HG03457 (cell line): Measurements from ENCODE around the gene SURF6.
"Not testable (repeated sequence)": the region's sequence is repeated elsewhere in the genome, so short reads cannot be mapped to it uniquely, and the experiment has no call there.

Experiments
- ATAC-seq: cut with Tn5 transposase; IDR thresholded peaks from one replicate; pipeline ENCODE4 v1.9.1; 2021; ENCODE audit warnings: moderate number of reproducible peaks; ENCODE audit not compliant: unreplicated experiment

SURF6 gene

GRCh38 chr9:133301253-133302230 lies 34.4 kb downstream of the SURF6 start:
- no peak for ATAC-seq

- not testable (repeated sequence) for ATAC-seq
These were observed 36.0 kb downstream of the SURF6 start for GRCh38 chr9:133299996-133300395.

GRCh38 chr9:133294257-133294656 lies 41.7 kb downstream of the SURF6 start:
- ATAC-seq: no peak

DNA sequence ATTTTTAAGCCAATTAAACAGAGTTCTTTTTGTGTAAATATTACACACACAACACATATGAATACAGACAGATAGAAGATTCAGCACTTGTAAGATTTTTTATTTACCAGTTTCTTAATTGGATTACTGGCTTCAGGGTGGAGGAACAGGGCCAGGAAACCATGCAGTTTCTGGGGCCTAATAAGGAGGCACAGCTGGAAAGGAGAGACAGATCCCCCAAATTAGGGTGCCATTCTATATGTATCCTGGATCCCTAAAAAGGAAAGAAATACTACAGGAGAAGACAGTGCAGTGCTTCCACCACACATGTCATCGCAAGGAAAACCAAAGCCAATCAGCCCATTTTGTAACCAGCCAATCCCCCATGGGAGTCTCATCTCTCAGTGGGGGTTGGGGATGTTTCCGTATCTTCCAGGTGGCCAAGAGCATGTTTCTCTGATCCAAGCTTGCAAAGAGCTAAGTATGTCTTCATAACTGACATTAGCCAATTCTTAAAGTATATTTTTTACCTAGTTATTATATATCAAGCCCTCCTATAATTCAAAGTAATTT lies 45.2 kb downstream of the SURF6 start:
- ATAC-seq: no peak

DNA sequence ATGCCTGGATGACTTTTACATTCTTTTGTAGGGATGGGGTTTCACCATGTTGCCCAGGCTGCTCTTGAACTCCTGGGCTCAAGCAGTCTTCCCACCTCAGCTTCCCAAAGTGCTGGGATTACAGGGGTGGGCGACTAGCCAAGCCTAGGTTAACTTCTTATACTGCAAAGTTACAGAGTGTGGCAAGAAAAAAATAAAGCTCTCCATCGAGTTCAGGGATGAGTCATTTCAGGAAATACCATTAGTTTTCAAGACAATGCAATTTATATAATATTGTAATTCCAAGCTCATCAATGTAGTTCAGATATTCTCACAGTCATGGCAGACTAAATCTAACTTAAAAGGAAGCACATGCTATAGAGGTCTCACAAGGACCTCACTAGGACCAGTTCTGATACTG lies 49.5 kb downstream of the SURF6 start:
- ATAC-seq: no peak

DNA sequence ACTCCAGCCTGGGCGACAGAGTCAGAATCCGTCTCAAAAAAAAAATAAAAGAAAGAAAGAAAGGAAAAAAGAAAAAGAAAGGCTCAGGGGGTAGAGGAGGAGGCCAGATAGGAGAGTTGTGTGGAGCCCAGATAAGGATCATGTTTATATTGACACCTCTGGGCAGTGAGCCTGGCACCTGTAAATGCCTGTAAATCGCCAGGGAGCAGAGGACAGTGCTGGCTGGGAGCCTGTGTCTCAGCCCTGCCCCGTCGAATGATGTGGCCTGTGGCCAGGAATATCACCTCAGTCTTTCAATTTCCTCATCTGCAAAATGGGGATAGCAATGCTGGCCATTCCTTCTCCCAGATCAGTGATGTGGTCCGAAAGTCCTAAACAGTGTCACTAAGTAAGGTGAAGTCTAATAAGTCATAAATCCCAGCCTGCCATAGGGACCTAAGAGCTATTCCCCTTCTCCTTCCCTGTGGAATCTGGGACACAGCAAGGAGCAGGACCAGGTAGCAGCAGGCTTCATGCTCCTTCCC lies 50.7 kb downstream of the SURF6 start:
- no peak for ATAC-seq

DNA sequence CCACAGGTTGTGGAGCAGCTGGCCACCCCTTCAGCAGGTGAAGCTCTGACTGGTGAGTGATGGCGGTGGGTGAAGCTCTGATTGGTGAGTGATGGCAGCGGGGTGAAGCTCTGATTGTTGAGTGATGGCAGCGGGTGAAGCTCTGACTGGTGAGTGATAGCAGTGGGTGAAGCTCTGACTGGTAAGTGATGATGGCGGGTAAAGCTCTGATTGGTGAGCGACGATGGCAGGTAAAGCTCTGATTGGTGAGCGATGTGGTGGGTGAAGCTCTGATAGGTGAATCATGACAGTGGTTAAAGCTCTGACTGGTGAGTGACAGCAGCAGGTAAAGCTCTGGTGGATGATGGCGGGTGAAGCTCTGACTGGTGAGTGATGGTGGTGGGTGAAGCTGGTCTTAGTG lies 51.6 kb downstream of the SURF6 start:
- ATAC-seq: no peak

DNA sequence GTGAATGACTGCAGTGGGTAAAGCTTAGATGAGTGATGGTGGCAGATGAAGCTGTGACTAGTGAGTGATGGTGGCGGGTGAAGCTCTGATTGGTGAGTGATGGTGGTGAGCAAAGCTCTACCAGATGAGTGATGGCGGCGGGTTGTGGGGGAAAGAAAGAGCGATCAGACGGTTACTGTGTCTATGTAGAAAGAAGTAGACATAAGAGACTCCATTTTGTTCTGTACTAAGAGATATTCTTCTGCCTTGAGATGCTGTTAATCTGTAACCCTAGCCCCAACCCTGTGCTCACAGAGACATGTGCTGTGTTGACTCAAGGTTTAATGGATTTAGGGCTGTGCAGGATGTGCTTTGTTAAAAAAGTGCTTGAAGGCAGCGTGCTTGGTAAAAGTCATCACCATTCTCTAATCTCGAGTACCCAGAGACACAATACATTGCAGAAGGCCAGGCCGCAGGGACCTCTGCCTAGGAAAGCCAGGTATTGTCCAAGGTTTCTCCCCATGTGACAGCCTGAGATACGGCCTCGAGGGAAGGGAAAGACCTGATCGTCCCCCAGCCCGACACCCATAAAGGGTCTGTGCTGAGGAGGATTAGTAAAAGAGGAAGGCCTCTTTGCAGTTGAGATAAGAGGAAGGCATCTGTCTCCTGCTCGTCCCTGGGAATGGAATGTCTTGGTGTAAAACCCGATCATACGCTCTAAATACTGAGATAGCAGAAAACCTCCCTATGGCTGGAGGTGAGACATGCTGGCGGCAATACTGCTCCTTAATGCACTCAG lies 52.5 kb downstream of the SURF6 start:
- ATAC-seq: not testable (repeated sequence)

DNA sequence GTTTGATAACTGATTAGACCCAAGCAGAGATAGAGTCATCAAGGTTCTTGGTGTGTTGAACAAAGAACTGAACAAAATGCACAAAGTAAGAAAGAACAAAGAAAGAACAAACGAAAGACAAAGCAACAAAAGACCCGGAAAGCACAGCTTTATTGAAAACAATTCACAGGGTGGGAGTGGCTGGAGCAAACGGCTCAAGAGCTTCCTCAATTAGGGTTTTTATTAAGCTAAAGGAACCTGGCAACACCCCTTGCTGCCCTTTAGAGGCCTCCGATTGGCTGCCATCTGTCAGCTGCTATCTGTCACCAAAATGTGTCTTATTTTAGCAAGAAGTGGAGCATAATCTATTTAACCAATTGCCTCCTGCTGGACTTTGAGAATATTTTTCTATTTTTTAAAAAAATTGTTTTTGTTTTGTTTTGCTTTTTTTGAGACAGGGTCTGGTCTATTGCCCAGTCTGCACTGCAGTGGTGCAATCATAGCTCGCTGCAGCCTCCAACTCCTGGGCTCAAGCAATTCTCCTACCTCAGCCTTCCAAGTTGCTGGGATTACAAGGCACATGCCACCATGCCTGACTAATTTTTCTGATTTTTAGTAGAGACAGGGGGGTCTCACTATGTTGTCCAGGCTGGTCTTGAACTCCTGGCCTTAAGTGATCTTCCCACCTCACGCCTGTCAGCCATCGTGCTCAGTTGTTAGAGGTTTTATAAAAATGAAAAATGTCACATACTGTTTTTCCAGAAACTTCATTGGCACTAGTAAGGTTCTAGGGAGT lies 53.3 kb downstream of the SURF6 start:
- no peak for ATAC-seq

- ATAC-seq: no peak
These were observed 55.6 kb downstream of the SURF6 start for GRCh38 chr9:133280392-133280791.
